T-helper 2 cell treated with Interferon-gamma antibody and Interleukin-4, amounts not matched to agents 5 μg/mL and 100 μg/mL, for 36 hours (primary cell): ENCODE measurements around the gene SPATA12.
"Not testable (repeated sequence)": the region's sequence is repeated elsewhere in the genome, so short reads cannot be mapped to it uniquely, and the experiment has no call there.

Source experiments
- DNase-seq: peaks from one replicate; pipeline ENCODE4 v3.0.0; 2021; ENCODE audit warnings: low spot score
- H3K27ac Mint-ChIP-seq: one replicate; pipeline ENCODE4 v1.8.0; 2021; ENCODE audit warnings: mild to moderate bottlenecking, mixed read lengths
- H3K27me3 Mint-ChIP-seq: one replicate; pipeline ENCODE4 v1.8.0; 2021; ENCODE audit warnings: low read depth, mixed read lengths
- H3K36me3 Mint-ChIP-seq: one replicate; pipeline ENCODE4 v1.8.0; 2021; ENCODE audit warnings: low read depth, mixed read lengths
- H3K4me1 Mint-ChIP-seq: one replicate; pipeline ENCODE4 v1.8.0; 2021; ENCODE audit warnings: low read depth, mixed read lengths
- H3K4me3 Mint-ChIP-seq: one replicate; pipeline ENCODE4 v1.8.0; 2022; ENCODE audit warnings: mild to moderate bottlenecking, moderate library complexity, mixed read lengths
- H3K9me3 Mint-ChIP-seq: one replicate; pipeline ENCODE4 v1.8.0; 2021; ENCODE audit warnings: mixed read lengths

The SPATA12 gene

DNA sequence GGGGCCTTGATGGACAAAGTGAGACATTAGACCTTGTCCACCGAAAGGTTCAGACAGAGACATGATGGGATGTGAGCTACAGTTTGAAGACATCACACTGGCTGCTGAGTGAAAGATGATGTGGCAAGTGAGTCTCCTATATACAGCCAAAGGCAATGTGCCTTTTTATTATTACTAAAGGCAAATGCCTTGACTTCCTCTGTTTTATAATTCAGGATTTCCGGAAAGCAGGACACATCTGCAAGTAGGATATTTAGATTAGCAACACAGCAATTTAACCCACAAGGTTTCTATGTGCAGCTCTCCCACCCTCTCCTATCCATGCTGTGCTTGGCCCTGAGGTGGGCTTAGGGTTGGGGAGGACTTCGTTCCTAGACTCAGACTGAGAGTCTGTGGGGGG lies 20.7 kb downstream of the SPATA12 start:
- H3K4me1 Mint-ChIP-seq: peaks cover 7% of the 10 kb centered on the region
- H3K36me3 Mint-ChIP-seq: no peaks in the 10 kb centered on the region
- H3K9me3 Mint-ChIP-seq: no peaks in the 10 kb centered on the region
- H3K27me3 Mint-ChIP-seq: peaks cover 54% of the 10 kb centered on the region
- no peak for DNase-seq
- no peak overlapping the region for H3K27ac Mint-ChIP-seq
- H3K4me3 Mint-ChIP-seq: no peak overlapping the region

DNA sequence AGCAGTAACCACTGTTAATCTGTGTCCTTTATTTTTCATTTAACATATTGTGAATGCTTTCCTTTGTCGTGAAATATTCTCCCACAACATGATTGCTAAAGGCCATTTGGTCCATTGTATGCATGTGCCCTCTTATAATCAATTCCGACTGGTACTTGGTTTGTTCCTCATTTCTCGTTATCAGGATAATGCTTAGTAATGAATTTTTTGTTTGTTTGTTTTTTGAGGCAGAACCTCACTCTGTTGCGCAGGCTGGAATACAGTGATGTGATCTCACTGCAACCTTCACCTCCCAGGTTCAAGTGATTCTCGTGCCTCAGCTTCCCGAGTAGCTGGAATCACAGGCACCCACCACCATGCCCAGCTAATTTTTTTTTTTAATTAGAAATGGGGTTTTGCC lies 22.0 kb downstream of the SPATA12 start:
- no peak overlapping the region for H3K4me3 Mint-ChIP-seq
- no peaks in the 10 kb centered on the region for H3K9me3 Mint-ChIP-seq
- peaks cover 43% of the 10 kb centered on the region for H3K27me3 Mint-ChIP-seq
- H3K27ac Mint-ChIP-seq: no peak overlapping the region
- H3K36me3 Mint-ChIP-seq: no peaks in the 10 kb centered on the region
- H3K4me1 Mint-ChIP-seq: peaks cover 7% of the 10 kb centered on the region
- DNase-seq: no peak

DNA sequence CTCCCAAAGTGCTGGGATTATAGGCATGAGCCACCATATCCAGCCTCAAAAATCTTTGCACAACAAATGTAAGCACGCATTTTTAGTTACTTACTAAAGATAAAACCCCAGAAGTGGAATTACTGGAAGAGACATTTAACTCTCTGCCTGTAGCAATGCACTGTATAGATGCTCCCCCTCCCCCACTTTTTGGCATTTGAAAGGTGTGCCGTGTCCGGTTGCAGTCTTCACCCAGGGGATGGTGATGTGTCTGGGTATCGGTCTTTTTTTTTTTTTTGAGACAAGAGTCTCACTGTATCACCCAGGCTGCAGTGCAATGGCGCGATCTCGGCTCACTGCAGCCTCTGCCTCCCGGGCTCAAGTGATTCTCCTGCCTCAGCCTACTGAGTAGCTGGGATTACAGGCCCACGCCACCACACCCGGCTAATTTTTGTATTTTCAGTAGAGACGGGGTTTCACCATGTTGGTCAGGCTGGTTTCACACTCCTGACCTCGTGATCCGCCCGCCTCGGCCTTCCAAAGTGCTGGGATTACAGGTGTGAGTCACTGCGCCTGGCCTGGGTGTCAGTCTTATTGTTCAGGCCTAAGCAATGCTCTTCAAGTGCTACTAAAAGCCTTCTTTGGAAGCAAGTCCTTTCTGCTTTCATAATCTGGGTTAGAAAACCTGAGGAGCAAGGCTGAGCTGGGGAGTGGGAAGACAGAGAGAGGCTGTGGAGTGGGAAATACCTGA lies 23.0 kb downstream of the SPATA12 start:
- not testable (repeated sequence) for H3K4me3 Mint-ChIP-seq, H3K9me3 Mint-ChIP-seq, H3K4me1 Mint-ChIP-seq, H3K27ac Mint-ChIP-seq, H3K36me3 Mint-ChIP-seq, DNase-seq
- peaks cover 35% of the 10 kb centered on the region for H3K27me3 Mint-ChIP-seq

DNA sequence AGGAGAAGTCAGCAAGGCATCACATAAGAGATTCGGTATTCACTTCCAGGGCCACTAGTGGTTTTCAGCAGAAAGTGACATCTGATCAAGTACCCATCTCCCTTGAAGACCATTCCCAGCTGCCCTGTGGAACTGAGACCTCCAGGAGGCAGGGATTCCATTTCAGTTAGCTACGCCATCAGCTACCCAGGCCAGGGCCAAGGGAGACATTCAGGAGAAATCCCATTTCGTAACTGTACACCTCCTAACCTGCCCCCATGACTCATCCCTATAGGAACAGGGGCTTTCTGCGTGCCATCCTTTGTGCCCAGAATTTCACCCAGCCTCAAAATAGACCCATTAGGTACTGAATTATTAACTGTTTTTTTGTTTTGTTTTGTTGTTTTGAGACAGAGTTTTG lies 24.7 kb downstream of the SPATA12 start:
- Mint-ChIP-seq H3K4me1 (no peaks in the 10 kb centered on the region), H3K9me3 (no peaks in the 10 kb centered on the region), H3K27me3 (peaks cover 36% of the 10 kb centered on the region), H3K27ac (no peak overlapping the region), H3K4me3 (no peak overlapping the region), H3K36me3 (no peaks in the 10 kb centered on the region)
- no peak for DNase-seq

DNA sequence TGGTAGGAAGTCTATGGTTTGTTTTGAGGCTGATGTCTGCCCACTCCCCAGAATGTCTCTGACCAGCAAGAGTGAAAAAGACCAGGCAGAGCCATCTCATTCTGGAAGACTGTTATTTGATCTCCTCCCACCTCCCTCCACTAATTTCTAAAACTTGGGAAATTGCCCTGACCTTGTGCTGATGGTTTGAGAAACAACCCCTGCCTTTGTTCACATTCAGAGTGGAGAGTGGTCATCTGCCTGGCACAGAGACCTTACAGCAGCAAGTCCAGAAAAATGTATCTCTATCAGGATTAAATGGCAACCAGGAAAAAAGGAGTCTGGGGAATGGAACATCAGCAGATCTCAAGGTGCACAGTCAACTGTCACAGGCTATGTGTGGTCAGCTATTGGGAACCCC lies 25.7 kb downstream of the SPATA12 start:
- Mint-ChIP-seq H3K4me3 (no peak overlapping the region), H3K27ac (no peak overlapping the region), H3K4me1 (no peaks in the 10 kb centered on the region), H3K9me3 (no peaks in the 10 kb centered on the region), H3K27me3 (peaks cover 32% of the 10 kb centered on the region), H3K36me3 (no peaks in the 10 kb centered on the region)
- no peak for DNase-seq

DNA sequence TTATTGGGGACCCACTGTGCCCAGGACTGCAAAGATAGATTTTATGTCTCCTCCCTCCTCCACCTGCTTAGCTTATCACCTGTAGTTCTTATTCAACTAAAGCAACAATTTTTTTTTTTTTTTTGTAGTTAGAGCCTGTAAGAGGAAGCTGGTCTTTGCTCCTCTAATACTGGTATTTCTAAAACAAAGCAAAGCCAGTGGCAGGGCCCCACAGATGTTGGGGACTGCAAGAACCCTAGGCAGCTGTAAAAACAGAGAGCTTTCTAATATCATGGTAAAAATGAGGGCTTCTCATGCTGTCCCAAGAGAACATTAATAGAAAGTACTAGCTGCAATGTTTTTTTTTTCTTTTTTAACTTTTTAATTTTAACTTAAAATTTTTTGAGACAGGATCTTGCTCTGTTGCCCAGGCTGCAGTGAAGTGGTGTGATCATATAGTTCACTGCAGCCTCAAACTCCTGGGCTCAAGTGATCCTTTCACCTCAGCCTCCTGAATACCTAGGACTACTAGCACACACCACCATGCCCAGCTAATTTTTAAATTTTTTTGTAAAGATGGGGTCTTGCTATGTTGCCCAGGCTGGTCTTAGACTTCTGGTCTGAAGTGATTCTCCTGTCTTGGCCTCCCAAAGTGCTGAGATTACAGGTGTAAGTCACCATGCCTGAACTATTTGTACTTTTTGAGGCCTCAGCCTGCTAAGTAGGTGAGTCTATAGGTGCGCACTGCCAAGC lies 27.1 kb downstream of the SPATA12 start:
- no peak overlapping the region for H3K27ac Mint-ChIP-seq
- H3K4me3 Mint-ChIP-seq: no peak overlapping the region
- H3K9me3 Mint-ChIP-seq: no peaks in the 10 kb centered on the region
- no peak for DNase-seq
- no peaks in the 10 kb centered on the region for H3K4me1 Mint-ChIP-seq
- H3K27me3 Mint-ChIP-seq: peaks cover 26% of the 10 kb centered on the region
- no peaks in the 10 kb centered on the region for H3K36me3 Mint-ChIP-seq

DNA sequence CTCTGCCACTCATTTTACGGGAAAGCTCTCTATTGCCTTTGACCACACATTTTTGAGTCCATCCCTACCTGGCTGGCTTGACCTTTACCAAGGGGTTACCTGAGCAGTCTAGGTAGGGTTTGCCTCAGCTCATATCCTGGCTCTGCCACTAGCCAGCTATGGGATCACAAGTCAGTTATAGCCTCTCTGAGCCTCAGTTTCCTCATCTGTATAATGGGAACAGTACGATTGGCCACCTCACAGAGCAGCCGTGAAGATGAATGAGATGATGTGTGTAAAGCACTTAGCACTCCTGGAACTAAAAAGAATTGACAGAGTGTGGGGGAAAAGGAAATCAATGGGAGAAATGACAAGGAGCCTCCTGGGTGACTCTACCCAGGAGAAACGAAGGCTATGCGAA lies 28.0 kb downstream of the SPATA12 start:
- Mint-ChIP-seq H3K36me3 (no peaks in the 10 kb centered on the region), H3K9me3 (no peaks in the 10 kb centered on the region), H3K4me1 (no peaks in the 10 kb centered on the region), H3K27me3 (peaks cover 26% of the 10 kb centered on the region), H3K4me3 (no peak overlapping the region), H3K27ac (no peak overlapping the region)
- no peak for DNase-seq

DNA sequence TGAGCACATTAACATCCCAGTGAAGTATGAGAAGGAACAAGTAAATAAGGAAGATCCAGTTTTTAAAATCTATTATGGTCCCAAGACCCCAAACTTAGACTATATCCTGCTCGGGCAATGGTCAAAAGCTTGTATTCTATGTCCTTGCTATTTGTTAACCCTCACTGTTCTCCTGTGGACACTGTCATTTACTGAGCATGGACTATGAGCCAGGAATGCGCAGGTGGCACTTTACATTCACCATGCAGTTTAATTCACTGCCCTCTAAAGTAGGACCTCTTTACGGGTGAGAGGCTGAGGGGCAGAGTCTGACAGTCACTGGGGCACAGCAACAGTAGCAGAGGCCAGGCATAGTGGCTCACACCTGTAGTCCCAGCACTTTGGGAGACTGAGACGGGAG lies 28.6 kb downstream of the SPATA12 start:
- no peaks in the 10 kb centered on the region for H3K9me3 Mint-ChIP-seq
- H3K36me3 Mint-ChIP-seq: no peaks in the 10 kb centered on the region
- H3K4me3 Mint-ChIP-seq: no peak overlapping the region
- DNase-seq: no peak
- peaks cover 29% of the 10 kb centered on the region for H3K27me3 Mint-ChIP-seq
- no peaks in the 10 kb centered on the region for H3K4me1 Mint-ChIP-seq
- H3K27ac Mint-ChIP-seq: no peak overlapping the region

DNA sequence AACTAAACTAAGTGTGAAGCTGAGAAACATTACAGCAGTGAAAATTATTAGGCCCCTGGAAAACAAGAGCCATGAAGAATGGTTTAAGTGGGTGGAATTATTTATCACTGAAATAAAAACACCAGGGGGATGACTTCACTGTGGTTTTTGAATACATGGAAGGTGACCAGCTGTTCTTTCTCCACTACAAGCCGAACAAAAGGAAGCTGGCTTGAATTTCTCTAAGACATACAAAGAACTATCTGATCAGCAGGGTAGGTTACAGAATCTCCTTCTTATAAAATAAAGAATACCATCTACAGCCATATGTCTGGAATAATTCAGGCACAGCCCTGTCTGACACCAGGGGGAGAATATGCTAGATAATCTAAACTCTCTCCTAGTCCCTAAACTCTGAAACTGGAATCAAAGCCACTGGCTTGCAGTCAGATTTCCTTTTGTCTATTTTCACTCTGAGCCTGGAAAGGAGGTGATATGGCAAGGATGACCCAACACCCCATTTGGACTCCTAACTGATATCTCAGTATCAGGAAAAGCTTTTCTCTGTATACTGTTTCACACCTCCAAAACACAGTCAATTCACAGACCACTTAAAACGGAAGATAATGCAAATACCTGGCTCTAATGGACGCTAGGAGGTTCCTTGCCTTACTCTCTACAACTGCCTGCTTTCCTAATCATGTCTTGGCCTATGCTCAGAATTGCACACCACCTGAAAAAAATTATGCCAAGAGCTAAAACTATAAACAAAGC lies 31.2 kb downstream of the SPATA12 start:
- H3K4me1 Mint-ChIP-seq: no peaks in the 10 kb centered on the region
- no peak overlapping the region for H3K27ac Mint-ChIP-seq

DNA sequence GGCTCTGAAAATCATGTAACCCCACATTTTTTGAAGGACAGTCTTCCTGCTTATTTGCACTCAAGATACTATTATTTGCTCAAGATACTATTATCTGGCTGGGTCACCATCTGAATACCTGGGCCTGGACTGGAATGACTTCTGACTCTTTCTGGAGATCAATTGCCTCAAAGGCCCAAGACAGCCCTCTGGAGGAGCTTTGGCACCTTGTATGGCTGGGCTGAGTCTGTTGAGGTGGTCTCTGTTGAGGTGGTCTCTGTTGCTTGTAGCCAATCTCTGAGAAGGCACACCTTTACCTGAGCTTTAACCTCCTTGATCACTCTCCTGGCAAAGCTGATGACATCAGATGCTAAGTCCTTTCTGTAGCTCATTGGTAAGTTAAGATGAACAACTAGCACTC lies 33.0 kb downstream of the SPATA12 start:
- Mint-ChIP-seq H3K27ac (no peak overlapping the region), H3K36me3 (no peaks in the 10 kb centered on the region), H3K9me3 (no peaks in the 10 kb centered on the region), H3K4me1 (no peaks in the 10 kb centered on the region), H3K4me3 (no peak overlapping the region), H3K27me3 (peaks cover 25% of the 10 kb centered on the region)
- no peak for DNase-seq

More for the DNA sequence above, 31.2 kb downstream of the SPATA12 start:
- Mint-ChIP-seq H3K9me3 (no peaks in the 10 kb centered on the region), H3K4me3 (no peak overlapping the region), H3K36me3 (no peaks in the 10 kb centered on the region), H3K27me3 (peaks cover 29% of the 10 kb centered on the region)
- no peak for DNase-seq

DNA sequence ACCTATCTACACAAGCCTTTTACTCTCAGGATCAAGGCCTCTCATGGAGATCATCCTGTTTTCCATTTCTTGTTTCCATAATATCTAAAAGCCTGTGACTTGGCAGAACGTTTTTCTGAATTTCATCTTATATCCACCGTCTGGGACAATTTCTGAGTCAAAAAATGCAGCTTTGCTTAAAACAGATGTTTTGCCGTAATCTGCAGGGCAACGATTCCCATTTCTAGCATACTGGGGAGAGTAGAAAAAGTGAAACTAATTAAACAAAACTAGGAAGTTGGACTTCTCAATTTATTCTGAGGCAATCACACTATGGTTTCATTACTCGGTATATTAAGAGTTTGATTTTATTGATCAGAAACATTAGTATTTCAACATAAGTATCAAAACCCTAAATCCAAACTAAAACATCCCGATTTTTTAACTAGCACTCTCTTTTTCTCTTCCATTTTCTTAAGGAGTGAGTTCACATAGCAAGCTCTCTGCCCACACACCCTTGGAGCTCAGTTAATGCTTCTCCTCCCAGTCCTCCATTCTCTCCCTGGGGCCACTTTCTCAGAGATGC lies 33.6 kb downstream of the SPATA12 start:
- Mint-ChIP-seq H3K27ac (no peak overlapping the region), H3K4me3 (no peak overlapping the region), H3K27me3 (peaks cover 22% of the 10 kb centered on the region)

DNA sequence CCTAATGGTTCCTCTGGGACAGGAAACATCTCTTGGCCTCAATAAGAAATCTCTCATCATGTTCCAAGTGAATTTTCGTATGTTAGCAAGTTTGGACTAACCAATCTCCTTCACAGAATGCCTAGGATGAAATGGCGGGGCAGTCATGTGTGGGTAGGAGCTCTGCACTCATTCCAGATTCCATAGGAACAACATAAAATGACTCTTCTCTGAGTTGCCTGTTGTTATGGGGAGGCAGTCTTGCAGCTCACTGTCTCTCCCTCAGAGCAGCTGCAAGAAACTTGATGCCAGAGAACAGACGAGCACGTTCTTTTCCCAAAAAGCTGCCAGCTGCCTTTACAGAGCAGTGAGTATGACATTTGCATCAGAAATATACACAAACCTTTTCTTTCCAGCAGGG lies 34.1 kb downstream of the SPATA12 start:
- peaks cover 20% of the 10 kb centered on the region for H3K27me3 Mint-ChIP-seq
- DNase-seq: no peak
- H3K36me3 Mint-ChIP-seq: no peaks in the 10 kb centered on the region
- H3K4me3 Mint-ChIP-seq: no peak overlapping the region
- no peaks in the 10 kb centered on the region for H3K4me1 Mint-ChIP-seq
- H3K27ac Mint-ChIP-seq: no peak overlapping the region
- no peaks in the 10 kb centered on the region for H3K9me3 Mint-ChIP-seq

More for the DNA sequence above, 33.6 kb downstream of the SPATA12 start:
- H3K4me1 Mint-ChIP-seq: no peaks in the 10 kb centered on the region
- H3K9me3 Mint-ChIP-seq: no peaks in the 10 kb centered on the region
- no peaks in the 10 kb centered on the region for H3K36me3 Mint-ChIP-seq
- no peak for DNase-seq

DNA sequence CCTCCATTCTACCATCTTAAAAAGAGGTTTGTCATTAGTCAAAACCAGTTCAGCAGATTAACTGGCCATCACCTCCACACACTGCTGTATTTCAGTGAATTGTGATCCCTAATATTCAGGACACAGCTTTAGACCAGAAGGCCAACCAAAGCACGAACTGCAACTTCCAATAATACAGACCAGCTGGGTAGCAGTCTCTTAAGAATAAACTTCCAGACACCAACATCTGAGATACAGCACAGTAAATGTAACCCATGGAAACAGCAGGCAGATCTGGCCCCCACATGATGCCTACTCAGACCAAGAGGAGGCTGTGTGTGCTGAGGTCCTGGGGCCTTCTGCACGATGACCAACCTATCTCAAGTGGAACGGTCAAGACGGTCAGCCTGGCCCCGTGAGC lies 34.9 kb downstream of the SPATA12 start:
- H3K27ac Mint-ChIP-seq: no peak overlapping the region
- H3K9me3 Mint-ChIP-seq: no peaks in the 10 kb centered on the region
- no peak overlapping the region for H3K4me3 Mint-ChIP-seq
- H3K27me3 Mint-ChIP-seq: peaks cover 20% of the 10 kb centered on the region
- no peak for DNase-seq
- H3K4me1 Mint-ChIP-seq: peaks cover 2% of the 10 kb centered on the region
- no peaks in the 10 kb centered on the region for H3K36me3 Mint-ChIP-seq

DNA sequence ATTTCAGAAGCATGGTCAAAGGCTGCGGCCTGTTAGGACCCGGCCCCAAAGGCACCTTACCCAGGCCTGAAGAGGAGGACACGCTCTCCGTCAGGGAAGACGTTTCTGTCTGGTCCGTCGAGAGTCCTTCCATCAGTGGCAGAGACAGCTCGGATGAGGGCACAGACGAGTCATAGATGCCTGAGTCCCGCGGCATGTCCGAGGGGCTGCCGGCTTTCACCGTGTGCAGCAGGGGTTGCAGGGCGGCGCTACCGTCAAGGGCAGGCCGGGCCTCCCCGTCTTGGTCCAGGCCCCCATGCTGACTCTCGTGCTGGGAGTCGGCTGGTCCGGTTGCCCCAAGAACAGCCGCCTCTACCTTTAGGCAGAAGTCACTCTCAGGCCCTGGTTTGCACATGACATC lies 37.1 kb downstream of the SPATA12 start:
- Mint-ChIP-seq H3K36me3 (no peaks in the 10 kb centered on the region), H3K27ac (no peak overlapping the region), H3K9me3 (no peaks in the 10 kb centered on the region), H3K27me3 (peaks cover 16% of the 10 kb centered on the region), H3K4me3 (no peak overlapping the region), H3K4me1 (peaks cover 2% of the 10 kb centered on the region)
- DNase-seq: no peak
